Activated naive CD8-positive, alpha-beta T cell treated with anti-CD3 and anti-CD28 coated beads for 36 hours (primary cell): ENCODE results near the gene RAVER2. TPM values are rescaled to one million over a fixed set of nuclear protein-coding genes. Genes with fewer than 3 reads are reported as not detected.
"Not testable (repeated sequence)": the region's sequence is repeated elsewhere in the genome, so short reads cannot be mapped to it uniquely, and the experiment has no call there.

Experiments
- DNase-seq: peaks from one replicate; pipeline ENCODE4 v3.0.0; 2021
- H3K27ac Mint-ChIP-seq: one replicate; pipeline ENCODE4 v1.8.0; 2022; ENCODE audit warnings: mild to moderate bottlenecking, moderate library complexity, mixed read lengths
- H3K27me3 Mint-ChIP-seq: one replicate; pipeline ENCODE4 v1.8.0; 2022; ENCODE audit warnings: mild to moderate bottlenecking, mixed read lengths
- H3K36me3 Mint-ChIP-seq: one replicate; pipeline ENCODE4 v1.8.0; 2021; ENCODE audit warnings: mild to moderate bottlenecking, mixed read lengths
- H3K4me1 Mint-ChIP-seq: one replicate; pipeline ENCODE4 v1.8.0; 2021; ENCODE audit warnings: mixed read lengths
- H3K4me3 Mint-ChIP-seq: one replicate; pipeline ENCODE4 v1.8.0; 2022; ENCODE audit warnings: mild to moderate bottlenecking, moderate library complexity, mixed read lengths
- H3K9me3 Mint-ChIP-seq: one replicate; pipeline ENCODE4 v1.8.0; 2022; ENCODE audit warnings: mixed read lengths
- total RNA-seq, 2 experiments: library from RNA; stranded (reverse); gene quantifications; one replicate each; pipeline ENCODE4 v1.2.3, GENCODE V29; 2021

The RAVER2 gene
- total RNA-seq, 2 experiments from 2014 or later, result 9.6 TPM

GRCh38 chr1:64740687-64741086, 4.2 kb upstream of the RAVER2 start:
- not testable (repeated sequence) for H3K4me1 Mint-ChIP-seq, H3K9me3 Mint-ChIP-seq, DNase-seq

GRCh38 chr1:64743954-64744491, 852 bp upstream of the RAVER2 start:
- no peaks in the 10 kb centered on the region for H3K9me3 Mint-ChIP-seq
- H3K4me3 Mint-ChIP-seq, result peak overlapping the region; percentile 80
- peak overlapping the region; percentile 64 for H3K27ac Mint-ChIP-seq
- no peaks in the 10 kb centered on the region for H3K36me3 Mint-ChIP-seq
- no peak for DNase-seq
- no peaks in the 10 kb centered on the region for H3K27me3 Mint-ChIP-seq
- H3K4me1 Mint-ChIP-seq, result peaks cover 17% of the 10 kb centered on the region

More at GRCh38 chr1:64740687-64741086, 4.2 kb upstream of the RAVER2 start:
- not testable (repeated sequence) for H3K36me3 Mint-ChIP-seq, H3K27ac Mint-ChIP-seq, H3K4me3 Mint-ChIP-seq, H3K27me3 Mint-ChIP-seq

GRCh38 chr1:64745181-64745985, 508 bp downstream of the RAVER2 start:
- no peaks in the 10 kb centered on the region for H3K9me3 Mint-ChIP-seq
- H3K36me3 Mint-ChIP-seq, result no peaks in the 10 kb centered on the region
- peaks cover 17% of the 10 kb centered on the region for H3K4me1 Mint-ChIP-seq
- H3K27ac Mint-ChIP-seq, result peak overlapping the region; percentile 79
- peak; percentile 8 for DNase-seq
- no peaks in the 10 kb centered on the region for H3K27me3 Mint-ChIP-seq
- peak overlapping the region; percentile 81 for H3K4me3 Mint-ChIP-seq

- Mint-ChIP-seq H3K9me3 (no peaks in the 10 kb centered on the region), H3K4me3 (peak overlapping the region; percentile 81), H3K27ac (peak overlapping the region; percentile 79), H3K36me3 (no peaks in the 10 kb centered on the region), H3K4me1 (peaks cover 17% of the 10 kb centered on the region), H3K27me3 (no peaks in the 10 kb centered on the region)
- DNase-seq, result no peak
These were observed 1.4 kb downstream of the RAVER2 start for GRCh38 chr1:64745986-64746940.

GRCh38 chr1:64748222-64748621, 3.3 kb downstream of the RAVER2 start:
- Mint-ChIP-seq H3K4me1 (peaks cover 17% of the 10 kb centered on the region), H3K27ac (no peak overlapping the region), H3K4me3 (no peak overlapping the region), H3K27me3 (no peaks in the 10 kb centered on the region), H3K9me3 (no peaks in the 10 kb centered on the region), H3K36me3 (peaks cover 6% of the 10 kb centered on the region)
- DNase-seq, result no peak

- Mint-ChIP-seq H3K27me3 (no peaks in the 10 kb centered on the region), H3K4me1 (peaks cover 12% of the 10 kb centered on the region), H3K36me3 (peaks cover 6% of the 10 kb centered on the region), H3K4me3 (no peak overlapping the region), H3K27ac (no peak overlapping the region), H3K9me3 (no peaks in the 10 kb centered on the region)
- no peak for DNase-seq
These were observed 3.8 kb downstream of the RAVER2 start for GRCh38 chr1:64748706-64749105.

GRCh38 chr1:64750092-64750491, 5.2 kb downstream of the RAVER2 start:
- Mint-ChIP-seq H3K27ac (no peak overlapping the region), H3K4me1 (peaks cover 10% of the 10 kb centered on the region), H3K36me3 (peaks cover 6% of the 10 kb centered on the region), H3K4me3 (no peak overlapping the region), H3K9me3 (no peaks in the 10 kb centered on the region), H3K27me3 (no peaks in the 10 kb centered on the region)
- DNase-seq, result no peak

- Mint-ChIP-seq H3K4me3 (no peak overlapping the region), H3K4me1 (peaks cover 8% of the 10 kb centered on the region), H3K36me3 (peaks cover 6% of the 10 kb centered on the region), H3K27me3 (no peaks in the 10 kb centered on the region), H3K27ac (no peak overlapping the region), H3K9me3 (no peaks in the 10 kb centered on the region)
- DNase-seq, result no peak
These were observed 6.0 kb downstream of the RAVER2 start for GRCh38 chr1:64750875-64751274.

- Mint-ChIP-seq H3K9me3 (peaks cover 7% of the 10 kb centered on the region), H3K27me3 (no peaks in the 10 kb centered on the region), H3K36me3 (peaks cover 15% of the 10 kb centered on the region), H3K4me1 (no peaks in the 10 kb centered on the region), H3K27ac (no peak overlapping the region), H3K4me3 (no peak overlapping the region)
- DNase-seq, result no peak
These were observed 9.3 kb downstream of the RAVER2 start for GRCh38 chr1:64754173-64754572.

- Mint-ChIP-seq H3K27ac (no peak overlapping the region), H3K9me3 (peaks cover 7% of the 10 kb centered on the region), H3K4me3 (no peak overlapping the region), H3K4me1 (no peaks in the 10 kb centered on the region), H3K36me3 (peaks cover 15% of the 10 kb centered on the region), H3K27me3 (no peaks in the 10 kb centered on the region)
- DNase-seq, result no peak
These were observed 10.5 kb downstream of the RAVER2 start for GRCh38 chr1:64755361-64755760.

GRCh38 chr1:64756770-64757169, 11.9 kb downstream of the RAVER2 start:
- peaks cover 15% of the 10 kb centered on the region for H3K36me3 Mint-ChIP-seq

GRCh38 chr1:64757213-64757612, 12.3 kb downstream of the RAVER2 start:
- Mint-ChIP-seq H3K9me3 (peaks cover 7% of the 10 kb centered on the region), H3K27ac (no peak overlapping the region), H3K4me1 (no peaks in the 10 kb centered on the region), H3K36me3 (peaks cover 15% of the 10 kb centered on the region), H3K27me3 (no peaks in the 10 kb centered on the region), H3K4me3 (no peak overlapping the region)
- DNase-seq, result no peak

More at GRCh38 chr1:64756770-64757169, 11.9 kb downstream of the RAVER2 start:
- no peak overlapping the region for H3K4me3 Mint-ChIP-seq
- no peaks in the 10 kb centered on the region for H3K4me1 Mint-ChIP-seq
- peaks cover 7% of the 10 kb centered on the region for H3K9me3 Mint-ChIP-seq
- no peak for DNase-seq
- H3K27me3 Mint-ChIP-seq, result no peaks in the 10 kb centered on the region
- no peak overlapping the region for H3K27ac Mint-ChIP-seq

GRCh38 chr1:64758233-64758632, 13.4 kb downstream of the RAVER2 start:
- H3K9me3 Mint-ChIP-seq, result peaks cover 7% of the 10 kb centered on the region
- peaks cover 9% of the 10 kb centered on the region for H3K36me3 Mint-ChIP-seq
- H3K4me1 Mint-ChIP-seq, result no peaks in the 10 kb centered on the region

GRCh38 chr1:64759968-64760367, 15.1 kb downstream of the RAVER2 start:
- Mint-ChIP-seq H3K36me3 (peaks cover 13% of the 10 kb centered on the region), H3K27me3 (no peaks in the 10 kb centered on the region), H3K4me1 (no peaks in the 10 kb centered on the region), H3K4me3 (no peak overlapping the region), H3K9me3 (peaks cover 7% of the 10 kb centered on the region), H3K27ac (no peak overlapping the region)
- DNase-seq, result no peak

More at GRCh38 chr1:64758233-64758632, 13.4 kb downstream of the RAVER2 start:
- H3K27me3 Mint-ChIP-seq, result no peaks in the 10 kb centered on the region
- no peak overlapping the region for H3K27ac Mint-ChIP-seq
- no peak for DNase-seq
- H3K4me3 Mint-ChIP-seq, result no peak overlapping the region

- H3K4me1 Mint-ChIP-seq, result peaks cover 6% of the 10 kb centered on the region
- no peak for DNase-seq
- H3K27me3 Mint-ChIP-seq, result no peaks in the 10 kb centered on the region
- H3K36me3 Mint-ChIP-seq, result peaks cover 12% of the 10 kb centered on the region
- H3K4me3 Mint-ChIP-seq, result no peak overlapping the region
- H3K27ac Mint-ChIP-seq, result no peak overlapping the region
- H3K9me3 Mint-ChIP-seq, result peaks cover 2% of the 10 kb centered on the region
These were observed 20.1 kb downstream of the RAVER2 start for GRCh38 chr1:64765012-64765411.
